B cell (primary cell): ENCODE measurements around the gene KLF11. TPM values are rescaled to one million over a fixed set of nuclear protein-coding genes. Genes with fewer than 3 reads are reported as not detected.

ENCODE experiments used
- ATAC-seq: fragments of 200-7000 bp; cut with Tn5 transposase; one replicate; pipeline ENCODE4 v1.10.0; 2021; ENCODE audit warnings: low read depth, mild to moderate bottlenecking, moderate number of reproducible peaks, moderate library complexity
- CTCF ChIA-PET: fragments of 350-600 bp; sonication (Branson Sonifier 250); formaldehyde crosslinking; loops from one replicate; lab custom pipeline; 2021; ENCODE audit warnings: antibody characterized with exemption, inconsistent platforms; lab: Charles Lee
- POLR2A ChIA-PET: fragments of 350-600 bp; sonication (Branson Sonifier 250); formaldehyde crosslinking; loops from one replicate; lab custom pipeline; 2021; ENCODE audit warnings: antibody characterized with exemption; lab: Charles Lee
- DNase-seq: peaks from one replicate; pipeline ENCODE4 v3.0.0; 2013
- H2AFZ ChIP-seq: 2 replicates; pipeline ENCODE4 v1.6.1; 2012; ENCODE audit warnings: mild to moderate bottlenecking, low read depth, low read length; ENCODE audit not compliant: insufficient read depth, poor library complexity, severe bottlenecking
- H3K27ac ChIP-seq, 2 donors: 1 replicate in 1 of 2; 2 replicates in 1 of 2; pipeline ENCODE4 v1.5.1; 2012 to 2013; ENCODE audit warnings: low read length in 2 of 2, mild to moderate bottlenecking in 2 of 2, moderate library complexity in 1 of 2
- H3K27me3 ChIP-seq, 4 experiments: fragments of 200-600 bp in 1 of 4; sonication (generic) in 1 of 4; replicated peaks in 1 of 4; 1 replicate in 2 of 4; 2 replicates in 2 of 4; pipeline versions ENCODE4 v1.6.1 to v1.7.0; 2013 to 2016; ENCODE audit warnings: low read length in 3 of 4, mild to moderate bottlenecking in 2 of 4, mixed read lengths in 1 of 4, moderate library complexity in 1 of 4; ENCODE audit not compliant: insufficient read depth in 4 of 4, control insufficient read depth in 3 of 4; ENCODE audit errors: control extremely low read depth in 1 of 4
- H3K36me3 ChIP-seq, 2 experiments: replicated peaks in 1 of 2; 1 replicate in 1 of 2; 2 replicates in 1 of 2; pipeline versions ENCODE4 v1.6.1 to v1.7.1; 2013; ENCODE audit warnings: low read length in 1 of 2; ENCODE audit not compliant: insufficient read depth in 2 of 2, control insufficient read depth in 1 of 2; ENCODE audit errors: control extremely low read depth in 1 of 2, extremely low read depth in 1 of 2
- H3K4me1 ChIP-seq, 2 donors: fragments of 200-600 bp in 1 of 2; sonication (generic) in 1 of 2; 1 replicate in 1 of 2; 2 replicates in 1 of 2; pipeline versions ENCODE4 v1.5.1 to v1.6.1; 2013 to 2017; ENCODE audit warnings: low read length in 2 of 2; ENCODE audit not compliant: control insufficient read depth in 2 of 2, insufficient read depth in 2 of 2
- H3K4me2 ChIP-seq: replicated peaks from 2 replicates; pipeline ENCODE3; 2012; ENCODE audit warnings: mild to moderate bottlenecking, low read depth, low read length; ENCODE audit not compliant: poor library complexity, severe bottlenecking
- H3K4me3 ChIP-seq, 5 experiments: fragments of 200-600 bp in 1 of 5; sonication (generic) in 1 of 5; 1 replicate in 3 of 5; 2 replicates in 2 of 5; pipeline versions ENCODE4 v1.5.1 to v1.7.0; 2011 to 2016; ENCODE audit warnings: low read length in 4 of 5, mild to moderate bottlenecking in 4 of 5, low read depth in 2 of 5, control low read depth in 1 of 5, moderate library complexity in 1 of 5; ENCODE audit not compliant: insufficient read depth in 1 of 5; ENCODE audit errors: control extremely low read depth in 1 of 5, extremely low read depth in 1 of 5
- H3K79me2 ChIP-seq: fragments of 200-600 bp; sonication (generic); one replicate; pipeline ENCODE4 v1.6.0; 2016; ENCODE audit warnings: low read length; ENCODE audit not compliant: control insufficient read depth, insufficient read depth
- H3K9ac ChIP-seq: fragments of 200-600 bp; sonication (generic); 2 replicates; pipeline ENCODE4 v1.6.1; 2017; ENCODE audit warnings: mild to moderate bottlenecking, low read length, moderate library complexity
- H3K9me3 ChIP-seq, 3 donors: one replicate each; pipeline versions ENCODE4 v1.6.1 to v1.7.1; 2013; ENCODE audit warnings: low read length in 2 of 3; ENCODE audit not compliant: control insufficient read depth in 2 of 3, insufficient read depth in 1 of 3; ENCODE audit errors: control extremely low read depth in 1 of 3
- H4K20me1 ChIP-seq: 2 replicates; pipeline ENCODE4 v1.6.0; 2012; ENCODE audit warnings: mild to moderate bottlenecking, low read length; ENCODE audit not compliant: insufficient read depth, control insufficient read depth, poor library complexity, severe bottlenecking
- H3K27ac Mint-ChIP-seq: one replicate; pipeline ENCODE4 v1.8.0; 2021; ENCODE audit warnings: mixed read lengths
- H3K27me3 Mint-ChIP-seq: one replicate; pipeline ENCODE4 v1.8.0; 2021; ENCODE audit warnings: mixed read lengths
- H3K4me1 Mint-ChIP-seq: one replicate; pipeline ENCODE4 v1.8.0; 2021; ENCODE audit warnings: mixed read lengths
- H3K4me3 Mint-ChIP-seq: one replicate; pipeline ENCODE4 v1.8.0; 2021; ENCODE audit warnings: mixed read lengths
- H3K9me3 Mint-ChIP-seq: one replicate; pipeline ENCODE4 v1.8.0; 2022; ENCODE audit warnings: mixed read lengths; ENCODE audit not compliant: insufficient read depth
- CTCF ChIP-seq: fragments of 200-600 bp; IDR thresholded peaks from one replicate; pipeline ENCODE4 v1.8.0; 2022; ENCODE audit warnings: antibody characterized with exemption, mild to moderate bottlenecking
- EZH2 ChIP-seq: IDR thresholded peaks from 2 replicates; pipeline ENCODE4 v1.6.1; 2012; ENCODE audit warnings: borderline replicate concordance, low read depth, mild to moderate bottlenecking, moderate library complexity, low read length; ENCODE audit not compliant: insufficient read depth, poor library complexity, severe bottlenecking
- WGBS: methylation state at CpG from one replicate; pipeline ENCODE4 v1.1.5; 2013; ENCODE audit warnings: missing lambda C conversion rate; ENCODE audit not compliant: insufficient coverage; 5-methylcytosine and 5-hydroxymethylcytosine counted together
- intact Hi-C: fragments of 100-400 bp; cut with micrococcal nuclease; formaldehyde crosslinking; loops from one replicate; pipeline ENCODE4 v1.10.0; 2022
- polyA plus RNA-seq: library from polyadenylated mRNA; depleted of rRNA; stranded (reverse); fragments of >200 nt; gene quantifications from 2 replicates; pipeline ENCODE4 v1.2.3, GENCODE V29; 2012
- small RNA-seq: library from RNA; depleted of rRNA; stranded (forward); fragments of <200 nt; gene quantifications from one replicate; pipeline ENCODE3, GENCODE V24; 2012; ENCODE audit warnings: low replicate concordance, low read depth; ENCODE audit not compliant: insufficient read length
- total RNA-seq, 2 donors: library from RNA; stranded (reverse); fragments of 120-200 nt in 1 of 2; gene quantifications; 1 replicate in 1 of 2; 2 replicates in 1 of 2; pipeline versions ENCODE4 v1.2.3 to v1.2.4, GENCODE V29; 2013 to 2022

The KLF11 gene
- total and polyA plus RNA-seq, 2 donors (not counting 1 experiment from before 2014, with no cell fraction given) = 20.8 to 48.4 TPM

GRCh38 chr2:10101491-10101890, 58.1 kb downstream of the KLF11 start:
- no peak overlapping the region for H3K27ac ChIP-seq
- ATAC-seq (no peak), DNase-seq (no peak)
- peaks cover 0 to 12% (median 0%) of the 10 kb centered on the region in 3 donors for H3K9me3 ChIP-seq
- H3K36me3 ChIP-seq = no peaks in the 10 kb centered on the region
- POLR2A ChIA-PET = no interaction called here
- H3K4me1 ChIP-seq = no peaks in the 10 kb centered on the region
- TF ChIP-seq EZH2 (no peak), CTCF (no peak)
- H3K4me3 ChIP-seq = no peak overlapping the region
- H3K4me2 ChIP-seq = no peak overlapping the region
- 21% methylated on average over 2 of the region's 7 CpGs for WGBS
- intact Hi-C loops = no loop called here
- peaks cover 0 to 3% (median 0%) of the 10 kb centered on the region in 4 experiments for H3K27me3 ChIP-seq
- Mint-ChIP-seq H3K4me1 (peaks cover 2% of the 10 kb centered on the region), H3K4me3 (no peak overlapping the region), H3K9me3 (no peaks in the 10 kb centered on the region), H3K27me3 (peaks cover 14% of the 10 kb centered on the region), H3K27ac (no peak overlapping the region)
- H3K79me2 ChIP-seq = no peaks in the 10 kb centered on the region
- no peak overlapping the region for H2AFZ ChIP-seq
- H4K20me1 ChIP-seq = no peaks in the 10 kb centered on the region
- CTCF ChIA-PET = interaction anchor here (6.0 kb wide), 1 partner anchor 29 kb away, joined by 24 read pairs; no protein-coding TSS in a partner anchor
- H3K9ac ChIP-seq = no peak overlapping the region

DNA sequence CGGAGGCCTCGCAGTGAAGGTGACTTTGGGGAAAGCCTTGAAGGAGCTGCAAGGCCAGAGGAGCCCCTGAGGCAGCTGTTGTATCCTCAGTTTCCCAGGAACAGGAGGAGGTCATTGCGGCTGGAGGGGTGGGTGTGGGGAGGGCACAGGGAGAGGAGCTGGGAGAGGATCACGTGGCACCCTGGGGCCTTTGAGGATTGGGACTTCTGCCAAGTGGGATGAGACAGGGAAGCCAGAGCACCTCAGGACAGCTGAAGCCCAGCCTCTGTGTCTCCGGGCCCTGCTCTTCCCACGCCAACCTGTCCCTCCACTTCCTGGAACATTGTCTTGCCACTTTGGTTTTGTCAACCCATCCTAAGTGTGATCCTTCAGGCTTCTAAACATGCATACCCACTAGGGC, 59.8 kb downstream of the KLF11 start:
- no peak for TF ChIP-seq EZH2
- no peak for TF ChIP-seq CTCF
- H3K4me2 ChIP-seq = no peak overlapping the region
- Mint-ChIP-seq H3K27me3 (peaks cover 1% of the 10 kb centered on the region), H3K4me1 (no peaks in the 10 kb centered on the region), H3K9me3 (no peaks in the 10 kb centered on the region), H3K4me3 (no peak overlapping the region), H3K27ac (no peak overlapping the region)
- DNase-seq (no peak), ATAC-seq (no peak)
- no peaks in the 10 kb centered on the region for H4K20me1 ChIP-seq
- ChIA-PET POLR2A (no interaction called here), CTCF (interaction anchor here (6.0 kb wide), 1 partner anchor 30 kb away, joined by 24 read pairs; no protein-coding TSS in a partner anchor)
- H3K9me3 ChIP-seq = peaks cover 0 to 16% (median 0%) of the 10 kb centered on the region in 3 donors
- H3K36me3 ChIP-seq = no peaks in the 10 kb centered on the region
- 94% methylated on average over 6 of the region's 6 CpGs for WGBS
- no peaks in the 10 kb centered on the region for H3K79me2 ChIP-seq
- H3K4me3 ChIP-seq = no peak overlapping the region
- no peaks in the 10 kb centered on the region for H3K27me3 ChIP-seq
- no peak overlapping the region for H3K9ac ChIP-seq
- intact Hi-C loops = no loop called here
- no peaks in the 10 kb centered on the region for H3K4me1 ChIP-seq
- H3K27ac ChIP-seq = no peak overlapping the region
- H2AFZ ChIP-seq = no peak overlapping the region

Small RNA genes within 50 kb of the gene (small RNA-seq; reads per million reads assigned to genes)
- gene RF00568 = not detected

Other genes with a start within 250 kb of the KLF11 start
- gene TAF1B, start 200.1 kb upstream of the KLF11 start, total RNA-seq = 21.8 and 25.5 TPM in 2 replicates
- gene TAF1B, start 200.1 kb upstream of the KLF11 start, polyA plus RNA-seq = 4.5 and 4.8 TPM in 2 replicates
- 0.70 and 0.76 TPM in 2 replicates for gene GRHL1, start 91.9 kb upstream of the KLF11 start, total RNA-seq
- gene GRHL1, start 91.9 kb upstream of the KLF11 start, polyA plus RNA-seq = 0.25 and 0.84 TPM in 2 replicates
- not detected in 2 replicates for gene CYS1, start 36.9 kb downstream of the KLF11 start, total RNA-seq
- gene CYS1, start 36.9 kb downstream of the KLF11 start, polyA plus RNA-seq = not detected in 2 replicates
- gene RRM2, start 79.2 kb downstream of the KLF11 start, total RNA-seq = 1.2 and 1.3 TPM in 2 replicates
- 0.84 and 3.3 TPM in 2 replicates for gene RRM2, start 79.2 kb downstream of the KLF11 start, polyA plus RNA-seq